GM19025 (cell line): ENCODE measurements around the gene SLC30A9.
A peak's percentile ranks its signal among the peaks of the same experiment; 100 is the strongest.

Source experiments
- ATAC-seq: cut with Tn5 transposase; IDR thresholded peaks from one replicate; pipeline ENCODE4 v1.9.1; 2021; ENCODE audit warnings: mild to moderate bottlenecking, low read depth, moderate library complexity; ENCODE audit not compliant: unreplicated experiment

SLC30A9 gene

GRCh38 chr4:41998019-41998418 lies 7.7 kb downstream of the SLC30A9 start:
- no peak for ATAC-seq

- ATAC-seq: no peak
These were observed 9.0 kb downstream of the SLC30A9 start for GRCh38 chr4:41999321-41999720.

GRCh38 chr4:42008011-42008786 lies 17.9 kb downstream of the SLC30A9 start:
- ATAC-seq: no peak

GRCh38 chr4:42015438-42015837 lies 25.1 kb downstream of the SLC30A9 start:
- no peak for ATAC-seq

- ATAC-seq: no peak
These were observed 28.1 kb downstream of the SLC30A9 start for GRCh38 chr4:42018451-42018850.

- ATAC-seq: no peak
These were observed 58.1 kb downstream of the SLC30A9 start for GRCh38 chr4:42048394-42048793.

GRCh38 chr4:42050516-42051249 lies 60.4 kb downstream of the SLC30A9 start:
- no peak for ATAC-seq

GRCh38 chr4:42066402-42066801 lies 76.1 kb downstream of the SLC30A9 start:
- ATAC-seq: no peak

GRCh38 chr4:42067264-42067663 lies 76.9 kb downstream of the SLC30A9 start:
- no peak for ATAC-seq

GRCh38 chr4:42070463-42070862 lies 80.1 kb downstream of the SLC30A9 start:
- ATAC-seq: no peak

GRCh38 chr4:42074294-42074693 lies 84.0 kb downstream of the SLC30A9 start:
- ATAC-seq: no peak

GRCh38 chr4:42078184-42078801 lies 88.0 kb downstream of the SLC30A9 start:
- ATAC-seq: peak; percentile 82

GRCh38 chr4:42080306-42080705 lies 90.0 kb downstream of the SLC30A9 start:
- ATAC-seq: peak; percentile 52

GRCh38 chr4:42083816-42084215 lies 93.5 kb downstream of the SLC30A9 start:
- ATAC-seq: no peak

GRCh38 chr4:42088386-42088785 lies 98.1 kb downstream of the SLC30A9 start:
- no peak for ATAC-seq

- no peak for ATAC-seq
These were observed 111.2 kb downstream of the SLC30A9 start for GRCh38 chr4:42101446-42101975.

- ATAC-seq: no peak
These were observed 114.2 kb downstream of the SLC30A9 start for GRCh38 chr4:42104521-42104920.

- ATAC-seq: no peak
These were observed 122.5 kb downstream of the SLC30A9 start for GRCh38 chr4:42112846-42113245.

- no peak for ATAC-seq
These were observed 129.6 kb downstream of the SLC30A9 start for GRCh38 chr4:42119886-42120285.

GRCh38 chr4:42122237-42122636 lies 131.9 kb downstream of the SLC30A9 start:
- ATAC-seq: no peak

- ATAC-seq: no peak
These were observed 132.8 kb downstream of the SLC30A9 start for GRCh38 chr4:42123071-42123644.
